HG02973 (cell line): Measurements from ENCODE around the gene ALDH3A2.
"Not testable (repeated sequence)": the region's sequence is repeated elsewhere in the genome, so short reads cannot be mapped to it uniquely, and the experiment has no call there.

Experiments used
- ATAC-seq: cut with Tn5 transposase; IDR thresholded peaks from one replicate; pipeline ENCODE4 v1.9.1; 2021; ENCODE audit warnings: moderate library complexity; ENCODE audit not compliant: unreplicated experiment

Gene ALDH3A2

GRCh38 chr17:19677736-19678379 lies 29.3 kb downstream of the ALDH3A2 start:
- no peak for ATAC-seq

GRCh38 chr17:19678581-19679453 lies 30.3 kb downstream of the ALDH3A2 start:
- no peak for ATAC-seq

- no peak for ATAC-seq
Observed at GRCh38 chr17:19683117-19683516, 34.6 kb downstream of the ALDH3A2 start.

- not testable (repeated sequence) for ATAC-seq
Observed at GRCh38 chr17:19684909-19685580, 36.5 kb downstream of the ALDH3A2 start.

GRCh38 chr17:19686400-19687090 lies 38.0 kb downstream of the ALDH3A2 start:
- no peak for ATAC-seq

GRCh38 chr17:19702217-19702641 lies 53.7 kb downstream of the ALDH3A2 start:
- ATAC-seq = no peak

GRCh38 chr17:19703106-19703827 lies 54.7 kb downstream of the ALDH3A2 start:
- no peak for ATAC-seq

- no peak for ATAC-seq
Observed at GRCh38 chr17:19703828-19704613, 55.5 kb downstream of the ALDH3A2 start.

- no peak for ATAC-seq
Observed at GRCh38 chr17:19705201-19705600, 56.6 kb downstream of the ALDH3A2 start.

- ATAC-seq = no peak
Observed at GRCh38 chr17:19705771-19706770, 57.5 kb downstream of the ALDH3A2 start.

- ATAC-seq = no peak
Observed at GRCh38 chr17:19706791-19707727, 58.5 kb downstream of the ALDH3A2 start.

GRCh38 chr17:19707728-19708221 lies 59.2 kb downstream of the ALDH3A2 start:
- ATAC-seq = no peak

GRCh38 chr17:19708431-19709175 lies 60.1 kb downstream of the ALDH3A2 start:
- ATAC-seq = no peak

- ATAC-seq = no peak
Observed at GRCh38 chr17:19709841-19710240, 61.3 kb downstream of the ALDH3A2 start.

- ATAC-seq = no peak
Observed at GRCh38 chr17:19712436-19713004, 64.0 kb downstream of the ALDH3A2 start.

- ATAC-seq = no peak
Observed at GRCh38 chr17:19713462-19713861, 64.9 kb downstream of the ALDH3A2 start.
